ENCODE results near the gene MRPL40.
A peak's percentile ranks its signal among the peaks of the same experiment; 100 is the strongest.
"Not testable (repeated sequence)": the region's sequence is repeated elsewhere in the genome, so short reads cannot be mapped to it uniquely, and the experiment has no call there.

Gene MRPL40

DNA sequence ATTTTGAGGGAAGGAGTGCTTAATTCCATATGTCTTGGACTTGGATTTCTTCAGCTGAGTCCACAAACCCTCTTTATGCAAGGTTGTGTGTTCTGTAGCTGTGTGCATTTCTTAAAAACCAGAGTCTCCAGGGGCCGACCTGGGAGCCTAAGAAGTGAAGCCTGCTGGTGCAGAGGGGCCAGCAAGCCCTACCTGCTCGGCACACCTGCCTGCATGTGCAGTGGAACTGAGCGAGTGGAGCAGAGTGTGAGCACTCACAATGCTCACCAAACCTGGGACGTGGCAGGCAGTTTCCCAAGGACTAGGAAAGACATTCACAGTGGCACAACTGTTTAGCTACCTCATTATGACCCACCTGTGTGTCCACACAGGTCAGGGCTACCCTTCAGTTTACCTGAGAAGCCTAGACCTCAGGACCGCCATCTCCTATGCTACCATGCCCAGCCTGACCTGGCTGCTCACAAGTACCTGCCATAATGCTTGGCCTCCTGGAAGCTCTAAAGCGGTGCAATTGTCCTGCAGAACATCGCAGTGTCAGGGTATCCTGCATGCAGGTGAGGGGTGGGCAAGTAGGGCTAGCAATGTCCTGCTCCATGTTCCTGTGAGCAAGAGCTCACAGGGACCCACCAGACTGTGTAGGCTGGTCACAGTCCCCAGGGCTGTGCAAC lies 11.3 kb downstream of the MRPL40 start:
- DNase-seq, result no peak

DNA sequence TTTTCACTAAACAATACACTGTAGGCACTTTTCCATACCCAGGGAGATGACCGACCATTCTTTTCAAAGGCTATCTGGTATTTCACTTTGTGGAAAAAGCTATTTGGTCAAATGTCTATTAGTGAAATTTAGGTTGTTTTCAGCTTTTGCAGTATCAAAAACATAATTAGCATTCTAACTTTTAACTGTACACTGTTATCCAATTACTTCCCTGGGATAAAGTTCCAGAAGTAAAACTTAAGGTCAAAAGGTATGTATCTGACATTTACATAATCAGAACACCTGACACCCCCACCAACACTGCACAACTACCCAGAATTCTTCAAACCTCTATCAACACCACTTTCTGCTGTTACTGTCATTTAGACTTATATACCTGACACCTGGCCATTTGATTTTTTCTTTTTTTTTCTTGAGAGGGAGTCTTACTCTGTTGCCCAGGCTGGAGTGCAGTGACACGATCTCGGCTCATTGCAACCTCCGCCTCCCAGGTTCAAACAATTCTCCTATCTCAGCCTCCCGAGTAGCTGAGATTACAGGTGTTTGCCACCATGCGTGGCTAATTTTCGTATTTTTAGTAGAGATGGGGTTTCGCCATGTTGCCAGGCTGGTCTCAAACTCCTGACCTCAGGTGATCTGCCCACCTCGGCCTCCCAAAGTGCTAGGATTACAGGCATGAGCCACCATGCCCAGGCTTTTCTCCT lies 13.1 kb downstream of the MRPL40 start:
- not testable (repeated sequence) for DNase-seq

GRCh38 chr22:19446603-19447329 lies 14.4 kb downstream of the MRPL40 start:
- no peak for DNase-seq

DNA sequence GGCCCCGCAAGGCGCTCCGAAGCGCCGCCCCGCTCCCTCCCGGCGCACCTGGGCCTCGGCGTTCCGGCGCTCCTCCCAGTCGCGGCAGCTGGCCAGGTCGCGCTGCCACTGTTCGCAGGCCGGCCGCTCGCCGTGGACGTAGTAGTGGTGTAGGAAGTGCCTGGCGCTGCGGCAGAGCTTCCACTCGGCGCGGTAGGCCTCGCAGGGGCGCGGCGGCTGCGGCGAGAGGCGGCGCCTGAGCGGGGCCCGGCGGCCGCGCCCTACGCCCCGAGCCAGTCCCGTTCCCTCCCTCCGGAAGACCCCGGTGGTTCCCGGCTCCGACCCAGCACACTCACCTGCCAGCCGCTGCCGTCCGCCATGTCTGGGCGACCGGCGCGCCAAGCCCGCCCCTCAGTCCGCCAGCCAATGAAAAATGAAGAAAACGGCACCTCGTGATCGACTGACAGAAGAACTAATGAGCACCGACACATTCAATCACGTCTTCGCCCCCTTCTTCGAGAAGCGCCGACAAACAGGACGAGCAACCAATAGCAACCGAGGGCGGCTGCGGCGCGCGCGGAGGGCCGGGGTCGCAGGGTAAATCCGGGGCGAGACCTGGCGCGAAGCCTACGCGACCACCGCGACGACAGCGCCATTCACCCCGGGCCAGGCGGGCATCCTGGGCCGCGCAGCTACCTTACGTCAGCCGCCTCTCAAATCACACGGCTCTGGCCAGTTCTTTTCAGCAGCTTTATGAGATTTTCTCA lies 15.2 kb downstream of the MRPL40 start, which contains the start of gene C22orf39:
C22orf39 (minus strand) TSS at position 382 of the 746 bp plus-strand sequence; CDS start at position 359, 23 bp downstream.
- peak; percentile 54 for DNase-seq

GRCh38 chr22:19448076-19448607 lies 15.8 kb downstream of the MRPL40 start:
- peak; percentile 45 for DNase-seq

GRCh38 chr22:19448739-19449421 lies 16.5 kb downstream of the MRPL40 start:
- DNase-seq, result no peak

GRCh38 chr22:19449422-19449767 lies 17.1 kb downstream of the MRPL40 start:
- no peak for DNase-seq

- DNase-seq, result no peak
Observed at GRCh38 chr22:19450363-19451175, 18.2 kb downstream of the MRPL40 start.

GRCh38 chr22:19451570-19451969 lies 19.2 kb downstream of the MRPL40 start:
- no peak for DNase-seq

- DNase-seq, result no peak
Observed at GRCh38 chr22:19453718-19454117, 21.4 kb downstream of the MRPL40 start.

DNA sequence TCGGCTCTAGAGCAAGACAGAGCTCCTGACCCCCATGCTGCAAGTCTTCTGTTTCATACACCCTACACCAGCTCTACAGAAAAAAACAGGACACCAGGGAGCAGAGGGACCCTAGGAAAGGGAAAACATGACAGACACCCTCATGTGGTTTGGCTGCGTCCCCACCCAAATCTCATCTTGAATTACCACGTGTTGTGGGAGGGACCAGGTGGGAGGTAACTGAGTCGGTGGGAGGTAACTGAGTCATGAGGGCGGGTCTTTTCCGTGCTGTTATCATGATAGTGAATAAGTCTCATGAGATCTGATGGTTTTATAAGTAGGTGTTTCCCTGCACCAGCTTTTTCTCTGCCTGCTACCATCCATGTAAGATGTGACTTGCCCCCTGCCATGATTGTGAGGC lies 21.8 kb downstream of the MRPL40 start:
- DNase-seq, result no peak

- no peak for DNase-seq
Observed at GRCh38 chr22:19455033-19455432, 22.7 kb downstream of the MRPL40 start.

DNA sequence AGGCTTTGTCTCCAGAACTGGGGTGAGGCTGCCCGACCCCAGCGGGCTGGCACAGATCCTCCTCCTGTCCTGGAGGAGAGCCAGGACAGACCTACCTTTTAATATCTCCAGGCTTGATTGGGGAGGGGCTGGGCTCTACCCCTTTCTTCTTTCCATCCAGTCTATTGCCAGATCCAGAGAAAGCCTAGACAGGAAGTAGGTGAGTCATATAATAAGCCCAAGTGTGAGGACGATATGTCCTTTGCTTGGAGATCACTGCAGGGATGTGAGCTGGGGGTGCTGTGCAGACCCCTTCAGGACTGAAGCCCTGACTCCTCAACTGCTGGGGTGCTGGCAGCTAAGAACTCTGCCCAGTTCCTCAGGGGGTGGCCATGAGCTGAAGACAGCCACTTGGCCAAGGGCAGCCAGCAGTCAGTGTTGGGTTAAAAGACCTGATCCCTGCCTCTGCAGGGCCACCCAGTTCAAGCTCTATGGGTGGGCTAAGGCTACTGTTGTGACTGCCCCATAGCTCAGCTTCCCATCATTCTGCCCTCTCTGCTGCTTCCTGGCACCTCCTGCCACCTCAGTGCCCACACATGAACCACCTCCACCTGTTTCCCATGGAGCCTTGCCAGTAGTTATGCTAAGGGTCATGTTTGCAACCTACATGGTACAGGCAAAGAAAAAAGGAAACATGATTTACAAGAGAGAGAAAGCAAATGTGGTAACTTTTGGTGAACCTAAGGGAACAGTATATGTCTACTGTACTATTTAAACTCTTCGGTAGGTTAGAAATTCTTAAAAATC lies 23.4 kb downstream of the MRPL40 start:
- DNase-seq, result no peak

DNA sequence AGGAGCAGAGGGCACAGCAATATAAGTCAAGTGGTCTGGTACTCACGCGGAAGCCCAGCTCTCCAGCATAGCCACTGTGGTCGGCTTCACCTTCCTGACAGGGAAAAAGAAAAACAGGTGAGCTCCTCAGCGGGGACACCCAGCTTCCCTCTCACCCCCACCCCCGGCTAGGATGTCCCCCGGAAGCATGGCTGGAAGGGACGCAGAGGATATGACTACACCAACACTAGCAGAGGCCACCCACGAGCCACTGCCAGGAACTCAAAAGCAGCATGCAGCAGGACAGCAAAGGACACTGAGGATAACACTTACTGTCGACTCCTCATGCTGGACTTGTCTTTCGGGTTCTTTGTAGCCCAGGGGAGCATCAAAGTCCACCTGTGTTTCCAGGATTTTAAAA lies 24.2 kb downstream of the MRPL40 start:
- no peak for DNase-seq

DNA sequence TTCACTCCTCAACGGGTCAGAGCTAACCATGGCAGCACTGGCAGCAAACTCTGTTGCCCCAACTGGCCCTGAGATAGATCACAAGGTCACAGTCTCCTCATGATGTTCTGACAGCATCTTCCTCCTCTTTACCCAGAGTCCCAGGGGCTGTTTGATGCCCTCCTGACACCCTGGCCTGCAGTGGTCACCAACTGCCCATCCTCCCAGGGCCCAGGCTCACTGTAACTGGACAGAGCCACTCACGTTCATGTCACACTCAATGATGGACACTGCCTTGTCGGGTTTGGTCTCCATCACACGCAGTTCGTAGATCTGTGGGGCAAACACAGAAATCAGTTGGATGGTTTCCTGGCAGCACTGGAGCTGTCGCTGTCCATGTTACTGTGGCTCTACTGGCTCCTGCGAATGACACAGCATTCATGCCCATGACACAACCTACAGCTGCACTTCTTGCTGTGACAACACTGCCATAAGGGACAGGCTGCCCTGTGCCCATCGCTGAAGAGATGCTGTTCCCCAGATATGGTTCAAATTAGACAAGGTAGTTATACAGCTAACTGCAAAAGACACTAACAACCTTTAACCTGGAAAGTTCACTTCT lies 25.6 kb downstream of the MRPL40 start:
- no peak for DNase-seq

- no peak for DNase-seq
Observed at GRCh38 chr22:19460036-19460435, 27.7 kb downstream of the MRPL40 start.

GRCh38 chr22:19461506-19461905 lies 29.2 kb downstream of the MRPL40 start:
- no peak for DNase-seq

GRCh38 chr22:19463008-19463407 lies 30.7 kb downstream of the MRPL40 start:
- DNase-seq, result no peak

DNA sequence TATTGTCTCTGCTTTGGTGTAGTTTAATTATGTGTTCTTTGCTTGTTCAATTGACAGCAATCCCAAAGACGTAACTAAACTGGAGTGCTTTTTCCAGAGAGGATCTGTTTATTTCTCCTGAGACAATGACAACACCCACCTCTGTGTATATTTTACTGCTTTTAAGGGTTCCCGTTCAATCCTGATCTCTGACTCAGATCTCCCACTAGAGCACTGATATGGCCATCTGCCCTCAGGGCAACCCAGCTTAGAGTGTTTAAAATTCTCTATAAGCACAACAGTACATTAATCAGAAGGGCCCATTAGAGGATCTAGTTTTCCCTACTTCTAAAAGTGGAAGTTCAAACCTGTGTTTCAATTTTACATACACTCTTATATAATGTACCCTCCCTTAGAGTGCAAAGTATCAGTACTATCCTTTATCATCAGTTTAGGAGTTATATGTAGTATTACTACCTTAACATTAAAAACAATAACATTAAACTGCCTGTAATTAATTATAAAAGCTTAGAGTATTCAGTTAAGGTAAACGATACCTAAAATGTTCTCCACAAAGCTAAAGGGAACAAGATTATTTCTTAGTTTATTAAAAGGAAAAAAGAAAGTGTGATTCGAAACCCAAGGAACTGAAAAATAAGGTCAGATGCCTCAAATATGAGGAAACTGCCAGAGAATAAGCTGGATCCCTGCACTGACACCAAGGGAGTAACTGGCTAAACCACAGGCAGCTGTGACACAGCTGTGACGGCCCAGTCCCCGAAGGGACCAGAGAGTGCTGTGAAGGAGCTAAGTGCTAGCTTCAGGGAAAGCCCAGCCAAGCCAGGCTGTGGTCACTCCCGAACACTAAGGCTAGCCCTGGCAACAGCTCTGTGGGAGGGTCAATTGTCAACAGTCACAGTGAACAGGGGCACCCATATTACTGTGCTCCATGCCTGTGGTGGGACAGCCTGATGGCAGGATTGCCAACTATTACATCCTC lies 31.4 kb downstream of the MRPL40 start:
- no peak for DNase-seq

Data from NCI-H2029 treated with DMSO at 0.1 percent for 48 hours (cell line).